Breast epithelium (tissue), 4 donors: Measurements from ENCODE around the gene FAM3C. TPM values are rescaled to one million over a fixed set of nuclear protein-coding genes. Genes with fewer than 3 reads are reported as not detected.
"Not testable (repeated sequence)": the region's sequence is repeated elsewhere in the genome, so short reads cannot be mapped to it uniquely, and the experiment has no call there.

Experiments
- DNase-seq, 2 donors: peaks; one replicate each; pipeline ENCODE4 v3.0.0-alpha.2; 2019; ENCODE audit warnings: low spot score in 2 of 2
- H3K27ac ChIP-seq, 2 donors: fragments of 200-600 bp; sonication (generic) in 1 of 2; one replicate each; pipeline ENCODE4 v1.5.1; 2016 to 2019; ENCODE audit warnings: mild to moderate bottlenecking in 1 of 2
- H3K27me3 ChIP-seq, 2 donors: fragments of 200-600 bp; sonication (generic) in 1 of 2; one replicate each; pipeline versions ENCODE4 v1.5.1 to v1.6.0; 2017 to 2019; ENCODE audit warnings: control low read depth in 1 of 2, mild to moderate bottlenecking in 1 of 2
- H3K36me3 ChIP-seq: fragments of 200-600 bp; one replicate; pipeline ENCODE4 v1.5.1; 2019
- H3K4me1 ChIP-seq, 2 donors: fragments of 200-600 bp; sonication (generic); one replicate each; pipeline ENCODE4 v1.5.1; 2016 to 2019; ENCODE audit warnings: control low read depth in 1 of 2
- H3K4me3 ChIP-seq, 3 donors: fragments of 200-600 bp; sonication (generic); 1 replicate in 2 of 3; 2 replicates in 1 of 3; pipeline ENCODE4 v1.5.1; 2016 to 2019; ENCODE audit warnings: mild to moderate bottlenecking in 3 of 3, moderate library complexity in 2 of 3
- H3K9me3 ChIP-seq, 2 donors: fragments of 200-600 bp; sonication (generic) in 1 of 2; one replicate each; pipeline ENCODE4 v1.5.1; 2016 to 2019; ENCODE audit warnings: control low read depth in 1 of 2
- POLR2A ChIP-seq: fragments of 450-650 bp; IDR thresholded peaks from one replicate; pipeline ENCODE4 v1.6.1; 2016; ENCODE audit warnings: antibody characterized with exemption, mild to moderate bottlenecking, moderate library complexity
- POLR2AphosphoS5 ChIP-seq, 3 donors: sonication (generic); formaldehyde crosslinking; IDR thresholded peaks; one replicate each; pipeline ENCODE4 v1.6.1; 2017; ENCODE audit warnings: antibody characterized with exemption in 3 of 3
- intact Hi-C: fragments of 100-400 bp; cut with DNase I; formaldehyde crosslinking; loops from one replicate; pipeline ENCODE4 v1.15.1; 2023; ENCODE audit warnings: low total_unique reads
- total RNA-seq, 3 donors: library from RNA; depleted of rRNA; stranded (reverse); fragments of >200 nt; gene quantifications; one replicate each; pipeline ENCODE4 v1.1.0, GENCODE V29; 2016
- TF ChIP-seq, protein P1 (sequence below), 3 donors: fragments of 450-650 bp; IDR thresholded peaks; one replicate each; pipeline ENCODE4 v1.5.1; 2016 to 2017; ENCODE audit warnings: antibody characterized with exemption in 3 of 3, mild to moderate bottlenecking in 3 of 3, moderate library complexity in 3 of 3

The FAM3C gene
- total RNA-seq, 3 donors from 2014 or later, result 35.8 to 89.7 (median 50.8) TPM

DNA sequence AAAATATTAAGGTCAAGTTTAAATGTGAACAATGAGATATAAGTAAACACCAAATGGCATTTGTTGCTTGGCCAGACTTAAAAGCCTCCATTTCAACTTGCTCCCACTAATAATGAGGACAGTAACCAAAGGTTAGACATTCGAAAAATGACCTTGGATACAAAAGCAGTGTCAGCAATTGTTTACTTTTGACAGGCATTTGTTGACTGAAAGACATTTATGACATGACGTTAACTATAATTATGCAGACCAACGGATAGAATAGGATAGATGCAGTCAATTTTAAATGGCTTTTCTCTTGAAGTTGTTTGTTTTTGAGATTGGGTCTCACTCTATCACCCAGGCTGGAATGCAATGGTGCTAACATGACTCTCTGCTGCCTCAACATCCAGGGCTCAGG lies 73.6 kb downstream of the FAM3C start:
- H3K4me1 ChIP-seq, result no peaks in the 10 kb centered on the region
- DNase-seq, result no peak
- H3K36me3 ChIP-seq, result no peaks in the 10 kb centered on the region
- TF ChIP-seq POLR2AphosphoS5 (IDR thresholded peaks at IDR 0.05), result no peak
- TF ChIP-seq POLR2A, result no peak
- H3K9me3 ChIP-seq, result no peaks in the 10 kb centered on the region
- H3K27ac ChIP-seq, result no peak overlapping the region
- no peaks in the 10 kb centered on the region for H3K27me3 ChIP-seq
- H3K4me3 ChIP-seq, result no peak overlapping the region
- intact Hi-C loops, result no loop called here

DNA sequence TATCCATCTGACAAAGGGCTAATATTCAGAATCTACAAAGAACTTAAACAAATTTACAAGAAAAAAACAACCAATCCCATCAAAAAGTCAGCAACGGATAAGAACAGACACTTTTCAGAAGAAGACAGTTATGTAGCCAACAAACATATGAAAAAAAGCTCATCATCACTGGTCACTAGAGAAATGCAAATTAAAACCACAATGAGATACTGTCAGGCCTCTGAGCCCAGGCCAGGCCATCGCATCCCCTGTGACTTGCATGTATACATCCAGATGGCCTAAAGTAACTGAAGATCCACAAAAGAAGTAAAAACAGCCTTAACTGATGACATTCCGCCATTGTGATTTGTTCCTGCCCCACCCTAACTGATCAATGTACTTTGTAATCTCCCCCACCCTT lies 80.9 kb downstream of the FAM3C start:
- H3K36me3 ChIP-seq, H3K4me1 ChIP-seq, DNase-seq, H3K9me3 ChIP-seq, H3K27ac ChIP-seq, H3K4me3 ChIP-seq, intact Hi-C loops, H3K27me3 ChIP-seq: not testable (repeated sequence)

DNA sequence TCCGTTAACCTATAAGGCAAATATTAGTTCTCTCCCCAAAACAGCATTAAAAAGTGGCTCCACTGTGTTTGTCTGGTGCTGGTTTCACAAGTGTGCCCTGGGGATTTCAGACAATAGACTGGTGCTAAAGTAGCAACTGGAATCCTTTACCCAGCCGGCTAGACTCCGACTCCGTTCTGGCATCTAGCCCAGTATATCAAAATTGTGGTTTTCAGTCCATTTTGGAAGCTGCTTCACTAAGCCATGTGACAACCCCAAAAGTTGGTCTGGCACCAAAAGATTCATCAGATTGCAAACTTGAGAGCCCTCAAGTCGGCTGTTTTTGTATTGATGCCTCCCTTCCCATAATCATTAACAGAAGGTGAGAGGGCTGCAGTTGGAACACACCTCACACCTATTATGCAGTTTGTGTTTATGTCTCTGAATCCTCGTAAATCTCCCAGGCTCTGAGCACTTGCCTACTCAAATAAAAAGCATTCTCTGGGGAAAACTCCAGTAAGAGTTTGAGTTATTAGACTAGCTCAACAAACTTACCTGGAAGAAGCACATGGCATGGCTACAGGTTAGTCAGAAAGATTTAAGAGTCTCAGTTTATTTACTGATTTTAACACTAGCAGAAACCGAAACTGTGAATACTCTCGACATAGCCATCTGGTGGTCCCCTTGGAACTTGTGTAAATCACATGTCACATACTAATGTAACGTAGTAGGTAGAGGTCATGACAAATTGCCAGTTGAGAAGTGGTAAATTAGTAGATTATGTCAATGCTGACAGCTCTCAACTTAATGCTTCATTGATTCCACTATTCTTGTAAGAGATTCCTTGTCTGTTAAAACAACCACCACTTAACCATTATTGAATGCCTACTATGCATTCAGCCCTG lies 82.1 kb downstream of the FAM3C start:
- Histone ChIP-seq H3K36me3 (no peaks in the 10 kb centered on the region), H3K27me3 (no peaks in the 10 kb centered on the region), H3K4me3 (no peak overlapping the region), H3K4me1 (no peaks in the 10 kb centered on the region), H3K9me3 (no peaks in the 10 kb centered on the region), H3K27ac (no peak overlapping the region)
- no peak for DNase-seq
- intact Hi-C loops, result no loop called here
- no peak for TF ChIP-seq POLR2AphosphoS5 (IDR thresholded peaks at IDR 0.05)
- TF ChIP-seq POLR2A, result no peak
- TF ChIP-seq, protein P1, sequence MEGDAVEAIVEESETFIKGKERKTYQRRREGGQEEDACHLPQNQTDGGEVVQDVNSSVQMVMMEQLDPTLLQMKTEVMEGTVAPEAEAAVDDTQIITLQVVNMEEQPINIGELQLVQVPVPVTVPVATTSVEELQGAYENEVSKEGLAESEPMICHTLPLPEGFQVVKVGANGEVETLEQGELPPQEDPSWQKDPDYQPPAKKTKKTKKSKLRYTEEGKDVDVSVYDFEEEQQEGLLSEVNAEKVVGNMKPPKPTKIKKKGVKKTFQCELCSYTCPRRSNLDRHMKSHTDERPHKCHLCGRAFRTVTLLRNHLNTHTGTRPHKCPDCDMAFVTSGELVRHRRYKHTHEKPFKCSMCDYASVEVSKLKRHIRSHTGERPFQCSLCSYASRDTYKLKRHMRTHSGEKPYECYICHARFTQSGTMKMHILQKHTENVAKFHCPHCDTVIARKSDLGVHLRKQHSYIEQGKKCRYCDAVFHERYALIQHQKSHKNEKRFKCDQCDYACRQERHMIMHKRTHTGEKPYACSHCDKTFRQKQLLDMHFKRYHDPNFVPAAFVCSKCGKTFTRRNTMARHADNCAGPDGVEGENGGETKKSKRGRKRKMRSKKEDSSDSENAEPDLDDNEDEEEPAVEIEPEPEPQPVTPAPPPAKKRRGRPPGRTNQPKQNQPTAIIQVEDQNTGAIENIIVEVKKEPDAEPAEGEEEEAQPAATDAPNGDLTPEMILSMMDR (IDR thresholded peaks at IDR 0.05), result no peak

DNA sequence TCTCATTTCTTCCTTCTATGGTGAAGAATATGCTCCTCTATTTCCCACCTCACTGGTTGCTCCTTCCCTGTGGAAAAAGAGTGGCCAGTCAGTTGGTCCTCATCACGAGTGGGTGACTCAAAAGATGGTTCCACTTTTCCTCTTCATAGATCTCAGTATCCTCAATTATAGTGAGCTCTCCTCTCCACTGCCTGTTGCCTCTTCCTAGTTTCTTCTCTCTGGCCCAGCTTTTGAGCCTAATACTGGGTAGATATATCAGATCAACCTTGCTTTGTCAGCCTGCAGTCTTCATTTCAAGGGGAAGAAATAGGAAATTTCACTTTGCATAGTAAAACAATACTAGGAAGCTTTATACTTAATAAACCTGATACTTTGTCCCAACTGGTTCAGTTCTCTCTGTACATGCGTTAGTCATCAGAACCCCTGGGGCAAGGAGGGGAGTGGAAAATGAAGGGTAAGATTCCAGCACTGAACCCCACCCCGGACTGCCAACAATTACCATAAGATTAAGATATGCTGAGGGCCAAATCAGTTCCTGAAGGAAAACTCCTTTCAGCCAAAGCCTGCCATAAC lies 82.8 kb downstream of the FAM3C start:
- intact Hi-C loops, result no loop called here
- no peaks in the 10 kb centered on the region for H3K9me3 ChIP-seq
- no peaks in the 10 kb centered on the region for H3K36me3 ChIP-seq
- no peaks in the 10 kb centered on the region for H3K4me1 ChIP-seq
- H3K27me3 ChIP-seq, result no peaks in the 10 kb centered on the region
- H3K27ac ChIP-seq, result no peak overlapping the region
- DNase-seq, result no peak
- TF ChIP-seq, protein P1 (IDR thresholded peaks at IDR 0.05), result no peak
- TF ChIP-seq POLR2A (no peak), POLR2AphosphoS5 (IDR thresholded peaks at IDR 0.05) (no peak)
- no peak overlapping the region for H3K4me3 ChIP-seq

DNA sequence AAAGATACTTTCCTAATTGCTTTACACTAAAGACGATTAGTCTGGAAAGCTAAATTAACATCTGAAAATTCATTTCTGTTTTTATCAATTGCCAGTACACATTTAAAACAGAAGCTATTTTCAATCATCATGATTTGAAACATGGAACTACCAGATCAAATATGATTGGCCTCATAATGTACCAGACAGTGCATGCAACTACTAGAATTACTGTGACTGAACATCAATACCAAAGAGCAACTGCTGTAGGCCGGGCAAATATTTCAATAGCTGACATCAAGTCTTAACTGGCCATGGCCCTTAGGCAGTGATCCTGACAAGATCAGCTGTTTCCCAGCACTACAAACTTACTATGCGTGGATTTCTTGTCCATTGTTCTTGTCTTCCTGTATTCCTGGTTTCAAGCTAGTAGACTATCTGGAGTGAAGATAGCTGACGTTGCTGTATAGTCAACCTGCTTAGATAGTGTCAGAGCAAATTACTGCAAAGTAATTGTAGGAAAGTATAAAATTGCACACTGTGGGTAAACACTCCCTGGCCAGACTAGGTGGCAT lies 89.0 kb downstream of the FAM3C start:
- DNase-seq, result no peak
- Histone ChIP-seq H3K9me3 (no peaks in the 10 kb centered on the region), H3K4me1 (no peaks in the 10 kb centered on the region), H3K4me3 (no peak overlapping the region), H3K27me3 (no peaks in the 10 kb centered on the region), H3K27ac (no peak overlapping the region), H3K36me3 (no peaks in the 10 kb centered on the region)
- intact Hi-C loops, result no loop called here
- TF ChIP-seq, protein P1 (IDR thresholded peaks at IDR 0.05), result no peak
- no peak for TF ChIP-seq POLR2AphosphoS5 (IDR thresholded peaks at IDR 0.05)

DNA sequence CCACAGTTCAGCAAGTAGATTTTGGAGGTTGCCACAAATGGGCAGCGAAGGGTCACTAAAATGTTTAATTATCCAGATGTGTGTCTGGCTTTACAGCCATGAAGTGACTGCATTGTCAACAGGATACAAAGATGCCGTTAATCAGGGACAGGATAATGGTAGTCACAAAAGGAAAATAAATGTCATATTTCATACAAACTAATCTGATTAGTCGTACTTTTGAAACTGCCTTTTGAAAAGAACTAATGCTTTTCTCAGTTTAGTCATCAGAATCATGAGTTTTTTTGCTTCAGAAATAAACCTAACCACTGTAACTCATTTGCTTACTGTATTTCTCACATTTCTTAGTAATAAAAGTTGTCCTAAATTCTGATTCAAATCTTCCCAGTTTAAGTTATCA lies 89.5 kb downstream of the FAM3C start:
- Histone ChIP-seq H3K9me3 (no peaks in the 10 kb centered on the region), H3K36me3 (no peaks in the 10 kb centered on the region), H3K27me3 (no peaks in the 10 kb centered on the region), H3K4me3 (no peak overlapping the region), H3K4me1 (no peaks in the 10 kb centered on the region), H3K27ac (no peak overlapping the region)
- intact Hi-C loops, result no loop called here
- TF ChIP-seq POLR2AphosphoS5 (IDR thresholded peaks at IDR 0.05), result no peak
- TF ChIP-seq, protein P1 (IDR thresholded peaks at IDR 0.05), result no peak
- TF ChIP-seq POLR2A, result no peak
- DNase-seq, result no peak
